RPMI8226 (cell line): ENCODE results near the gene CLNS1A.
"Not testable (repeated sequence)": the region's sequence is repeated elsewhere in the genome, so short reads cannot be mapped to it uniquely, and the experiment has no call there.

Source experiments
- DNase-seq: peaks from one replicate; pipeline ENCODE4 v3.0.0-alpha.2; 2015

Gene CLNS1A, protein sequence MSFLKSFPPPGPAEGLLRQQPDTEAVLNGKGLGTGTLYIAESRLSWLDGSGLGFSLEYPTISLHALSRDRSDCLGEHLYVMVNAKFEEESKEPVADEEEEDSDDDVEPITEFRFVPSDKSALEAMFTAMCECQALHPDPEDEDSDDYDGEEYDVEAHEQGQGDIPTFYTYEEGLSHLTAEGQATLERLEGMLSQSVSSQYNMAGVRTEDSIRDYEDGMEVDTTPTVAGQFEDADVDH

DNA sequence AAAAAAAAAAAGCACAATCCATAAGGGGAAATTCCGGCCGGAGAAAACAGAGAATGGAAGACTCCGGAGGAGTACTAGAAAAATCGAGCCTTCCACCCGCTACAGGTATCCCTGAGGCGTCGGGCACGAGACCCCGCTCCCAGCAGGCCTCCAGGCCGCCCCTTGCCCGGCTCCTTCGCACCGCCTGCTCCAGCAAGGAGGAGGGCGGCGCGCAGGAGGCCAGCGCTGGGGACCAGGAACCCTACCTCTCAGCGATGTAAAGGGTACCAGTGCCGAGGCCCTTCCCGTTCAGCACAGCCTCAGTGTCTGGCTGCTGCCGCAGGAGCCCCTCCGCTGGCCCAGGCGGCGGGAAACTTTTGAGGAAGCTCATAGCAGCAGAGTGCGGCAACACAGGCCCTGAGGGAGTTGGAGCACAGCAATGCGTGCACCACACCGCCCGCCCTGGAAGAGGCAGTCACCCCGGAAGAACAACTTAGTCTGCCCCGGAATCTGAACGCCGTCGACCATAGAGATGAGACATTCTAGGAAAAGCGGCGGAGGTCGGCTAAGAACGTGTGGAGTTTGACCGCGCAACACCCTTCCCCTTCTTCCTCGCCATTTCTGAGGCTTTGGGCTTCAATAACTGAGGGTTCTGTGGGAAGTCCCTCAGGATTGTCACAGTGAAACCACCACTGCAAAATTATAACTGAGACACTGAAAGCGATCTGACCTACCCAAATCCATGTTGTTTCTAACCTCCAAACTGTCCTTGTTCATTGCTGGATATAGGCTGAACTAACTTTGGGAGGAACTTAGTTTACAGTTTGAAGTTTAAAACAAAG is at the start of gene CLNS1A:
TSS of gene CLNS1A (minus strand) at position 450 of the 821 bp plus-strand sequence. CDS start at position 370, 80 bp downstream.
- DNase-seq, result peak; percentile 95

DNA sequence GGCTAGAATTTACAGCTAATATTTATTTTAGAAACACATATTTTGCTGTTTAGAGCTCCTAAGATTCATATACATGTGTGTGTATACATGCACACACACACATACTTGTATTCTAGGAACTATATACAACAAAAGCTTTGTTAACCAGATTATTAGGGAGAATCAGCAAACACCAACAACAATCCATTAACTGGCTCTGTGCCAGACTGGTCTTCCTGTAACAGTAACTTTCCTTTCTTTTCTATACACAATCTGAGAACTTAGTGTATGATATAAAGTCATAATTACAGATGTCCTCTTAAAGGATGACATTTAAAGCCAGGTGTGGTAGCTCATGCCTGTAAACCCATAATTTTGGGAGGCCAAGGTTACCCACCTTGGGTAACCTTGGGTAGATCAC is 49.5 kb upstream of the CLNS1A start:
- no peak for DNase-seq

DNA sequence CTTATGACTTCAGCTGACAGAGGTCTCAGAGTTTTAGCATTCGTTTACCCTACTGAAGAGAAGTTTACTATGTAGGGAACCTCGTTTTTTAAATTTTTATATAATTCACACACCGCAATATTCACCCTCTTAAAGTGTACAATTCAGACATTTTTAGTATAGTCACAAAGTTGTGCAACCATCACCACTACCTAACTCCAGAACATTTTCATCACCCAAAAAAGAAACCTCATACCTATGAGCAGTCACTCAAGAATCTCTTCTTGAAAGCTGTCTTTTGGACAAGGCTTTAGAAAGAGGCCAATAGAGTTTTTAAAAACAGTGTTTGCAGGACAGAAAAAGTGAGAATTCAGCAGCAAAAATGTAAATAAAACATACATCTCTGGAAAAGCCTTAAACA is 39.5 kb upstream of the CLNS1A start:
- no peak for DNase-seq

DNA sequence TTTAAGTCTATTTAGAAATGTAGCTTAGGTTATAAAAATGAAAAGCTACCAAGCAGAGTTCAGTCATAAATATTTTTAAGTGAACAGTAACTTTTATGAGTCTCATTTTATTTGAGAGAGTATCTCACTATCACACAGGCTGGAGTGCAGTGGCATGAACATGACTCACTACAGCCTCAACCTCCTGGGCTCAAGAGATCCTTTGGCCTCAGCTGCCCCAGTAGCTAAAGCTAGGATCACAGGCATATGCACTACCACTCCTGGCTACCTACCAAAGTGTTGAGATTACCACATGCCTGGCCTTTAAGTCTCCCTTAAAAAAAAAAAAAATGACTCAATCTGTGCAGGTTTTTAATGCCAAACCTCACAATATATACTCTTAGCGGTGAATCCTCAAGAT is 34.7 kb upstream of the CLNS1A start:
- DNase-seq, result no peak

DNA sequence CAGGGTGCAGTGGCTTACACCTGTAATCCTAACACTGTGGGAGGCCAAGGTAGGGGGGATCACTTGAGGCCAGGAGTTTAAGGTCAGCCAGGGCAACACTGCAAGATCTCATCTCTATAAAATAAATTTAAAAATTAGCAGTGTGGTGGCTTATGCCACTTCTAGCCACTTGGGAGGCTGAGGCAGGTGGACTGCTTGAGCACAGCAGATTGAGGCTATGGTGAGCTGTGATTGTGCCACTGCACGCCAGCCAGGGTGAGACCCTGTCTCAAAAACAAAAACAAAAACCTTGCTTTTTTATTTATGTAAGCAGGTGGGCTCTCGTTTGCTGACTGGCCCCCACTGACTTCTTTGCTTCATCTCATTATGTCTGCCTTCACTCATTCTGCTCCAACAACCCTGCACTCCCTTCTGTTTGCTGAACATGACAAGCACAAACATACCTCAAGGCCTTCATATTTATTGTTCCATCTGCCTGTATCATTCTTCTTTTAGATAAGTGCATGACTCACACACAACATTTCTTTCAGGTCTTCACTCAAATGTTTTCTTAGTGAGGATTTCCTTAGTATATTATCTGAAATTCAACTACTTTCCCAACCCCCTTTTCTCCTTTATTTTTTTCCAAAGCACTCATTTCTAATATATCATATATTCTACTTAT is 32.4 kb upstream of the CLNS1A start:
- no peak for DNase-seq

DNA sequence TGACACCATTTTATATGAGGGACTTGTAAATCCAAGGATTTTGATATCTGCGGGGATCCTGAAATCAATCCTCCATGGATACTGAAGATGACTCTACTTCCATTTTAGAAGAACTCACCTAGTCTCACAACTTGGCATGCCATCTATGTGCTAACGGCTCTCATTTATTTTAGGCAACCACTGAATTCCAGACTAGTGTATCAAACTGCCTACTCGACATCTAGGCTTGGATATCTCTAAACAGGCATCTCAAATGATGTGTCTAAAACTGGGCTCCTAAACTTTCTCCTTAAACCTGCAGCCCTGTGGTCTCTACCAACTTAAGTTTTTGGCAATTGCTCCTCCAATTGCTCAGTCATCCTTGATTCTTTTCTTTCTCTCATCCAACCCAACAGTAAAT is 31.2 kb upstream of the CLNS1A start:
- DNase-seq, result no peak

DNA sequence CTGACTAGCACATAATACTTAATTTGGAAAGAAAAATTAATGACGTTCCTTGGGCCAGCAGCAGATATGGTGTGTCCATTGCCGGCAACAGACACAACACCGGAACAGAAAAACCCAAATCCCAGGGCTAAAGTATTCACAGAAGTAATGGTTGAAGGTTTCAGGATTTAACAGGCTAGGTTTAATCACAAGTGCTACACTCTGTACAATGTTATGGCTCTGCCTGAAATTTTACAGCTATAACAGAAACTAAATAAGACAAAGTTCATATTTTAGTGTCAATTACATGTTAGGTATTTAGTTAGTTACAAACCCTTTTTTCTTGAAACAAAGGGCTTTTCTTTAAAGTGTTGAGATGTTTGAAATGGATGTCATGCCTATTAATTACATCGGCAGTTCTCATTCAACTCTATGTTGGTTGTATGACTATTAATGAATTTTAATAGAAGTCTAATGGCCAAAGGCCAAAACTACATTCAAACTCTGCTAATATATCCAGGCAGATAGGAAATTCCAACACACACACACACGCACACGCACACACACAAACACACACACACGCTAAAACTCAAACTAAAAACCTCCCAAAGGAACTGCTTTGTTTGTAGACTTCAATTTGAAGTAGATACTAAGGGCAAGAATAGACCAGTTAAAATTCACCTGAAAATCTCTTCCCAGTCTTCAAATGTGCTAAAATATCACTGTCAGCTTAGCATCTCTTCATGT is 27.8 kb upstream of the CLNS1A start:
- DNase-seq, result no peak

DNA sequence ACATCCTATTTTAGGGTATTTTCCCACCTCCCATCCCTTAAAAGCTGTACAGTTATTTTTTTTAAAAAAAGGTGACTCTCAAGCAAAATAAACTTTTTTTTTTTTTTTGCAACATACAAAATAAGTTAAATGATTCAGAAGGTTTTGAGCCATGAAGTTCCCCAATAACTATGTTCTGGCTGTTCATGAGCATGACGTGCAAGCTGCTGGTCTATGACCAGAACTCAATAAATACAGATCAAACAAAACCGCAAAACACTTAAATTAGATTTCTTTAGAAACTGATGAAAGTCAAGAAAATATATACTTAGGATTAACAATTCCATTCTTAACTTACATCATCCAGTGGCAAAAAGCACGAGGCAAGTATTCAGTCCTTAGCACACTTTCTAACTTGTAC is 24.1 kb upstream of the CLNS1A start:
- DNase-seq, result no peak

DNA sequence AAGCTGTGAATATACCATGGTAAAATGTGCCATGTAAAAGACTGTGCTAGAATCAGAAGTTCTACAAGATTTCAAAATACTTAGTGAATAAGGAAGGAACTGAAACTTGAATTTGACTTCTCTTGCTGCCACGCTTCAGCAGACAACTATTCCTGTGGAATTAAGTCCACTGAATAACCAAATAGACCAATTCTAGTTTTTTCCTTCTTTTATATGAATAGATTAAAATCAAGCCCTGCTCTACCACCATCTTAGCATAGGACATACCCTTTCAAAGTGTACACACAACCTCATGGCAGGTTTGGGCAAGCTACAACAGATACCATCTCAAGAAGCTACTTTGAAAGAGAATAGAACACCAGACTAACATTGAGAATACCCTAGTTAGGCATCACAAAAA is 23.4 kb upstream of the CLNS1A start:
- no peak for DNase-seq

DNA sequence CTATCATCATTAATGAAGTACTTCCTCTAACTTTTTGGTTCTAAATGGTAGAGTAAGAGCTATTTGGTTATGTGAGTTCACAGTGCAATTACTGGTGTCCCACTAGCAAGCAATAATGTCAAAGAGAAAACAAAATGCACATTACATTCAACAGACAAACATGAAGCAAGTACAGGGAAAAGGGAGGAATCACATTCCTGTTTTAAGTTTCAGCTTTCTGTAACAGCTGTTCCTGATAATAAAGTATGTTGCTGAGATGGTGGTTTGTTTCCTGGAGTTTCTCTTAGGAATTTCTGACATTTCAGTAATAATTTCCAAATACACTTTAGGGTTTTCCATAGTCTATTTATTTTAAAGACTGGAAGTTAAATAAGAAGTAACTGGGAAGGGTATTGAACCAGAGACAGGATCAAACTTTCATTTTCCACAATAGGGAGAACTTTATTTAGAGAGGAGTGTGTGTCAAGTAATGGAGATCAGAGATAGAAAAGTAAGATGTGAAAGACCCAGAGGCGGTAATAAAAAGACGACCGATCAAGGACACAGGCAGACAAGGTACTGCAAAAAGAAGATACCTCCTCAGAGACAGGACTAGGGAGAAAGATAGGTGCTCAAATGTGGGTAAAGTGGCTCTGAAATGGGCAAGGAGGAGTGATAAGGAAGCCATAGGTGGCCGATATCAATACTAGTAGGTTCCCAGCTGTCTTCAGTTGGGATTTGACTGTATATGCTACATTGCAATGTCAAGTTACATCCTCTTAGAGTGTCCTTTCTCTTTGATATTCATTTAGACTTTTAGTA is 20.8 kb upstream of the CLNS1A start:
- DNase-seq, result no peak

DNA sequence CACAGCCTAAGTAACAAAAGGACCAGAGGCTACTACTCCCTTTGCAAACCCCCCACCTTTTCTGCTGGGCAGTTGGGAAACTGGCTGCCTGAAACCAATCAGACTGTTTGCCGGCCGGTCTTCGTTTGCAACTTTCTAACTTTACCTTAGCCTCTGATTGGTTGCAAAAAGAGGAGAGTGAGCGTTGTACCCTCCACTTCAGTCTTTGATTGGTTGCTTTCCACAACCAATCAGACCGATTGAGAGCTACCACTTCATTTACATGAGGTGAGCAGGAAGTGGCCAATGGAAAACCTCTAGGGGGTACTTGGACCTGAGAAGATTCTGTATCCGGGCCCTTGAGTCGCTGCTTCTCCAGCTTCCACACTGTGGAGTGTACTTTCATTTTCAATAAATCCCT is 18.8 kb upstream of the CLNS1A start:
- DNase-seq, result no peak

DNA sequence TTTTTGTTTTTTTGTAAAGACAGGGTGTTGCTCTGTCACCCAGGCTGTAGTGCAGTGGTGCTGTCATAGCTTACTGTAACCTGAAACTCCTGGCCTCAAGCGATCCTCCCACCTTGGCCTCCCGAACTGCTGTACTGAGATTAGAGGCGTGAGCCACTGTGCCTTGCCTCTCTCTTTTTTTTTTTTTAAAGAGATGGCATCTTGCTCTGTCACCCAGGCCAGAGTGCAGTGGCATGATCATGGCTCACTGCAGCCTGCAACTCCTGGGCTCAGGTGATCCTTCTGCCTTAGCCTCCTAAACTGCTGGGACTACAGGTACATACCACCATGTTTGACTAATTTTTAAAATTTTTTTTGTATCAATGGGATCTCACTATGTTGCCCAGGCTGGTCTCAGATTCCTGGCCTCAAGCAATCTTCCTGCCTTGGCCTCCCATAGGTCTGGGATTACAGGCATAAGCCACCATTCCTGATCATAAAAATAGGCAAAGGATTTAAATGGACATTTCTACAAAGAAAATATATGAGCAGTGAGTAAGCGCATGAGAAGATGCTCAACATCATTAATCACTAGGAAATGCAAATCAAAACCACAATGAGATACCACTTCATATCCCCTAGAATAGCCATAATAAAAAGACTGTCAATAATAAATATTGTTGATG is 17.3 kb upstream of the CLNS1A start:
- DNase-seq, result no peak

DNA sequence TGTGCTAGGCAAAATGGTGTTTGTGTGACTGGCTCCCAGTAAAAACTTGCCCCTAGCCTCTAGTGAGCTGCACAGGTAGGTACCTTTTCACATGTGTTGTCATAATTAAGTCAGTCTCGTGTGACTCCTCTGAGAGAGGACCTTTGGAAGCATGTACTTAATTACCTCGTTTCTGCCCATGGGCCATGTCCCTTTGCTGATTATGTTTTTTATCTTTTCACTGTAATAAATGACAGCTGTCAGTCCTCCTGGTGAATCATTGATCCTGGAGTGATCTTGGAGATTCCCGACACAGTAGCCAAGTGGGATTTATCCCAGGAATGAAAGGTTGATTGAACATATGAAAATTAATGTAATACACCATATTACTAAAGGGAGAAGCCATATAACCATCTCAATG is 12.5 kb upstream of the CLNS1A start:
- DNase-seq, result no peak

DNA sequence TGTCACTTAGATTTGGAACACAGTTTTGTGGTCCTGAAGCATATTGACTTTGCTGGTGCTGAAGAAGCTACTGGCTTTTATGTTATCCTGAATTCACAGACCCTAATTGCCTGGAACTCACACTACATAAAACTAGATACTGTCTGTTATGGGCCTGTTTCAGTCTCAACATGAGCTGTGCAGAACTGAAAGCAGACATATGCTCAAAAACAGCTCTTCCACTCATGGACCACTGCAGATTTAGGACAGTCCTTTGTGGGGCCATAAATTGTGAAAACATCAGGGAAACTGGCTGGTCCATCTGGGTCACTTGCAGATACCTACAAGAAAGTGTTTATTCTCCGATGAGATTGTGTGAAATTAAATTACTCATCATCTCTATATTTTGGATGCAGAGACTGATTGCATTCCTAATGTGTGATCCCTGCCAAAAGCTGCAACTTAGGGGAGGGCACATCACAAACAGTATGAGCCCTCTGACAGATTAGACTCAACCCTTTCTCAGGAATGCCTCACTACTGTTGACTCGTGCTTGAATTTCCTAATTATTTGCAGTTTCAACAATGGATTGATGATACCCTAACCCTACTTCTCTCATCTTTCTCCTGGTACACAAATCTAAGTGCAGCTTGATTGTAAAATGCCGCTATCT is 10.2 kb upstream of the CLNS1A start:
- no peak for DNase-seq

DNA sequence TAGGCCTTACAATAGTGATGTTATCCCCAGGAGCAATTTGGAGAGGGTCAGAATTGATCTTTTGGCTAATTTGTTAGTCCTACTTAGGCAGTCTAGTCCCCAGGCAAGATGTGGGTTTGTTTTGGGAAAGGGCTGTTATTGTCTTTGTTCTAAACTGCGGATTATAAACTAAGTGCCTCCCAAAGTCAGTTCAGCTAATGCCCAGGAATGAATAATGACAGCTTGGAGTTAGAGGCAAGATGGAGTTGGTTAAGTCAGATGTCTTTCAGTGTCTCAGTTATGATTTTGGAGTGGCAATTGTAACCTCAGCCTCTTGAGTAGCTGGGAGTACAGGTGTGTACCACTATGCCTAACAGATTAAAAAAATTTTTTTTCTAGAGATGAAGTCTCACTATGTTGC is 7.3 kb upstream of the CLNS1A start:
- no peak for DNase-seq

DNA sequence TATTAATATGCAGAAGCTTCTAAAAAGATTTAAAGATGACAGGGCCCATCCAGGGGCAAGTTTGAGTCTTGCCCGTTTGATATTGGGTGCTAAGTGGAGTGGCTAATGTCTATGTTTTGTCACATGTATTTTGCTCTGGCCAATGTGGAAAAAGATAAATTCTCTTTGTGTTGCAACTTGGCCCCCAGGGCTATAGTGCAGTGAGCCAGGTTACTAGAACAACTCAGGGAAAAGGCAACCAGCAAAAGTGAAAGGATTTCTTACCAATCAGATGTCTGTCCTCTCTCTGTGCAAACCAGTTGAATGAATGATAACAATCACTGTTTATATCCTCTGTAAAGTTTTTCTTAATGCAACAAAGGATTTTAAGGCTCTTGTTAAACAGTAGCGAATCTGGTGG is 4.6 kb upstream of the CLNS1A start:
- DNase-seq, result no peak

DNA sequence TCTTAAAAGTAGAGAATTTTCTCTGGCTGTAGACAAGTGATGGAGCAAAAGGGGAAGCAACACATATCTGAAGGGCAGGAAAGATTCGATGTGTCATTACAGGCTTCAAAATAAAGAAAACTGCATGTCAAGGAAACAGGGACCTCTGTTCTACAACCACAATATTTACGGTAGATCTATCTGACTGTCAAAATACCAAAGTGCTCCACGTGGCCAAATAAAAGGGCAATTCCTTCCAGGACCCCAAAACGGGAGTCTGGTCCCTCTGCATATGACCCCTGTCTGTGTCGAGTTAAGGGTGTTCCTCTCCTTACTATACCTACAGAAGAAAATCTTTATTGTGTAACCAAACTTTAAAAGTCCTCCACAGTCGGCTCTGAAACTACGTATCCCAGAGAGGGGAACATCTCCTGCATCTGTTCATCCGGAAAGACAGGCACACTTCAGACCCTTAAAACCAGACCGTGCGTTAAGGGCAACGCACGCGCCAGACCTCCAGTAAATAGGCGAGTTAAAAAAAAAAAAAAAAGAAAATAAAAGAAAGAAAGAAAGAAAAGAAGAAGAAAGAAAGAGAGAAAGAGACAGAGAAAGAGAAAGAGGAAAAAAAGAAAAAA is 756 bp downstream of the CLNS1A start:
- DNase-seq, result peak; percentile 9

DNA sequence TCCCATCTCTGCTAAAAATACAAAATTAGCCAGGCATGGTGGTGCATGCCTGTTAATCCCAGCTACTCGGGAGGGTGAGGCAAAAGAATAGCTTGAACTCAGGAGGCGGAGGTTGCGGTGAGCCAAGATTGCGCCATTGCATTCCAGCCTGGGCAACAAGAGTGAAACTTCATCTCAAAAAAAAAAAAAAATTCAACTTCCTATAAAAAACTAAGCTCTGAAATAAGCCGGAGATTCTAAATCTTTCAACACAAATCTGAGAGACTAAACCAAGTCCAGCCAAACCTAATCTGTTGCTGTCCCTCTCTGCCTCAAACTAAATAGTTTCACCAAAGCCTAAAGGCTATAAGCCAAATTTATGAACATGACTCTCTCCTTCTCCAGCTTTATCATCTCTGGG is 3.7 kb downstream of the CLNS1A start:
- DNase-seq, result not testable (repeated sequence)

DNA sequence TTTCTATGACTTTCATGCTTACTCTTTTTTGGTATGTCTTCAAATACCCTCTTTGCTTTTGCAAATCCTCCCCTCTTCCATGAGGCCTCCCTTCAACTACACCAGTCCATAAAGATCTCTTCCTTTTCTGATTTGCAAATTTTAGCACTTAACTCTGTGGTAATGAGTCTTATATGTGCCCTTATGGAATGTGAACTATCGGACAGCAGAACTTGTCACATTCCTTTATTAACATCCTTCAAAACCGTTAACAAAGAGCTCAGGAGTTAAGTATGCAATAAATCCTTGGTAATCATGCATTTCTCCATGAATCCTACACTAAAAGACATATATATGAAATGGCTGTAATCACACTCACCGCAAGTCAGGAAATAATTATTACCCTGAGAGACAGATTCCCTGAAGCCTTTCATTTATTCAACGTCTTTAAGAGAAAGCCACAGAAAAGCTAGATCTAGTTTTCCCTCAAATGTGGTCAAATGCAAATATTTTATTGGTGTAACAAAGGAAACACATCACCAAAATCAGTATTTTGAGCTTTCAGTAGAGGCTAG is 7.4 kb downstream of the CLNS1A start:
- no peak for DNase-seq

DNA sequence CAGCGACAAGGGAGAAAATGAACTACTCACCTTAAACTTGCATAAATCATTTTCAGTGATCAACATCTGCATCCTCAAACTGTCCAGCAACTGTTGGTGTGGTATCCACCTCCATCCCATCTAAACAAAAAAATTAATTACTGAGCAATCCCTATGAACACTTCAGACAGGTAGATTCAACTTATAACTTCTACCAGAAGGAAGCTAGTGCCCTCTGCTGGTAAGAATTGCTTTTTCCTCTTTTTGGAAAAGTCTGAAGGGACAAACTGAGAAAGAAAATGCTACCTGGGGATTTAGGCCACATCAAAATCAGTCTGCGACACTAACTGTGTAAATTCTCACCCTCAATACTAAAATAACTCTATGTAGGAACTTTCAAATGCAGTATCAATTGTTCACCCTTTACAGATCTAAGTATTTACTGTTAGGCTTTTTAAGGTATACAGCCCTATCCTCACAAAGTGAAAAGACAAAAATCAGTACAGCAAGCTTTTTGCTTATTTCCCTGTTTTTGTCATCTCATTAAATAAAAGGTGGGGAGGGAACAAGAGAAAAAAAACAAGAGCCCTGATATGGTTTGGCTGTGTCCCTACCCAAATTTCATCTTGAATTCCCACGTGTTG is 17.9 kb downstream of the CLNS1A start:
- peak; percentile 78 for DNase-seq
